ENCODE results near the gene CELF1.

The CELF1 gene

DNA sequence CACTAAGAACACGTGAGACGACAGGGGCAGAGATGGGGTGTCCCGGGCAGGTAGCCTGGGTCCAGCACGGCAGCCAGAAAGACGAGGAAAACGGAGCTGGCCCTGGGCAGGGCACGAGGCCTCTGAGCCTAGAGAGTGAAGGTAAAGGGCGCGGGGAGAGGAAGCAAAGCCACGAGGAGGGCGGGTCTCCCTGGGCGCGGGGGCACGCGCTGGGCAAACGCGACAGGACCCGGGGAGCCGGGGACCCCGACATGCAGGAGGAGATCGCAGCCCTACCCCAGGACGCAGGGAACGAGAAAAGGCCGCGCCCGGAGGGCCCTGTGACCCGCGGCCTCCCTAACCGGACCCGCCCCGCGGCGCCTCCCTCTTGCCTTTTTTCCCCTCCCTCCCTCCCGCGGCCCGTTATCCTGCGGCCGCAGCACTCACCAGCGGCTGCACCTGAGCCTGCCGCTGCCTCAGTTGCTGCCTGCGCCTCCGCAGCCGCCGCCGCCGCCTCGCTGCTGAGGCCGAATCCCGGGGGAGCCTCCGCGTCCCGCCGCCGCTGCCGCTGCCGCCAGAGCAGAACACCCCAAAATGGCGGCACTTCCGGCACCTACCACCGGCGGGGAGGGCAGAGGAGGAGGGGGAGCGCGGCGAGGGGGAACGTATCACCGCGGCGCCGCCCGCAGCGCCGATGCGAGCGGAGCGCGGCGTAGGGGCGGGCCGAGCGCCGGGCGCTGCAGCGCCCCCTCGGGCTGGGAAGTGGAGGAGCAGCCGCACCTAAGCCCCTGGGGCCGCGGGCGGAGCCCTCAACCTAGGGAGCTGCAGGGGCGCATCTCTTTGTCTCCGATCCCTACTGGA lies at the start of gene CELF1:
Gene CELF1 (minus strand): TSS at position 567 of the 840 bp plus-strand sequence. CDS start 53,609 bp downstream, outside the sequence.
- peak; percentile 93 for DNase-seq (ENCODE audit: low spot score)

DNA sequence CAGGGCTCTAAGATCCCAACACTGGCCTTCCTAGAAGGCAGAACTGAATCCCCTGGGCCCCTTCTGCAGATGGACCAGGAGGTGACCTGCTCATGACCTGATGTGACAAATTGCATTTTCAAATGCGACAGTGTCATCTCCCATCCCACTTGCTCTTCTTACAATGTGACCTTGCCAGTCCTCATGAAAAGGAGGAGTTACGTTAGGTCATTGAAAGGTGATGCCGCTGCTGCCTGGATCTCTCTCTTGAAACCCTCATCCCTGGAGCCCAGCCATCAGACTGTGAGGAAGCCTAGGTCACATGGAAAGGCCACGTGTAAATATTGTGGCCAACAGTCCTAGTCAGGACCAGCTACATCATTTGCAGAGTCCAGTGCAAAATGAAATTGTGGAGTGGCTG lies 47.0 kb upstream of the CELF1 start:
- DNase-seq (ENCODE audit: low spot score) = no peak

DNA sequence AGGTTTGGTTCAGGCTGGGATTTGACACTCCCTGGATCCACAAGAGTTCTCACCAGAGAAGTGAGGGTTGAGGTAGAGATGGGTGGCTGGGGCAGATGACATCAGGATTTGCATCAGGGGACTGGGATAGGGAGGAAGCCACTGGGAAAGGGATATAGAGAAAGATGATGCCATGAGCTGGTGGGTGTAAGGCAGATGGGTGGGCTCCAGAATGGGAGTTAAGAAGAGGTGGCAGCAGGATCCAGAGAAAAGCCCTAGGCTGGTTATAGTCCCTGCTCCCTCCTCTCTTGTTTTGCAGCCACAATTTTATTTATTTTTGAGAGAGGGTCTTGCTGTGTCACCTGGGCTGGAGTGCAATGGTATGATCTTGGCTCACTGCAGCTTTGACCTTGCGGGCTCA lies 43.0 kb upstream of the CELF1 start:
- no peak for DNase-seq (ENCODE audit: low spot score)

DNA sequence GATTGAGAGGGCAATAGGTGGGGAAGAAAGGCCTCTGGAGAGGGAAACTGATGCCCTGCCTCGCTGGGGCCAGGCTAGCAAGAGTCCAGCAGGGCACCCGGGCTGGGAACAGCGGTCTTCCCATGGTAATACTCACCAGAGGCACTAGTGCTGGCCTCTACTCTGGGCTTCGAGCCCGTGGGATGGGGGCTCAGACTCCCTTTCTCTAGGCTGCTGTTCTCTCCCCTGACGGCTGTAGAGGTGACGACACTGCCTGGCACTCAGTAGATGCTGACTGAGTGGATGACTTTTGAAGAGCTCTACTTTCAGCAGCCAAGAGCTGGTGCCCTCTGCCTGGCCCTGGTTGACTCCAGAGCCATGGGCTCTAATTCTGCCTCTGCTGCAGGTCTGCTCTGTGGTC lies 42.1 kb upstream of the CELF1 start:
- no peak for DNase-seq (ENCODE audit: low spot score)

DNA sequence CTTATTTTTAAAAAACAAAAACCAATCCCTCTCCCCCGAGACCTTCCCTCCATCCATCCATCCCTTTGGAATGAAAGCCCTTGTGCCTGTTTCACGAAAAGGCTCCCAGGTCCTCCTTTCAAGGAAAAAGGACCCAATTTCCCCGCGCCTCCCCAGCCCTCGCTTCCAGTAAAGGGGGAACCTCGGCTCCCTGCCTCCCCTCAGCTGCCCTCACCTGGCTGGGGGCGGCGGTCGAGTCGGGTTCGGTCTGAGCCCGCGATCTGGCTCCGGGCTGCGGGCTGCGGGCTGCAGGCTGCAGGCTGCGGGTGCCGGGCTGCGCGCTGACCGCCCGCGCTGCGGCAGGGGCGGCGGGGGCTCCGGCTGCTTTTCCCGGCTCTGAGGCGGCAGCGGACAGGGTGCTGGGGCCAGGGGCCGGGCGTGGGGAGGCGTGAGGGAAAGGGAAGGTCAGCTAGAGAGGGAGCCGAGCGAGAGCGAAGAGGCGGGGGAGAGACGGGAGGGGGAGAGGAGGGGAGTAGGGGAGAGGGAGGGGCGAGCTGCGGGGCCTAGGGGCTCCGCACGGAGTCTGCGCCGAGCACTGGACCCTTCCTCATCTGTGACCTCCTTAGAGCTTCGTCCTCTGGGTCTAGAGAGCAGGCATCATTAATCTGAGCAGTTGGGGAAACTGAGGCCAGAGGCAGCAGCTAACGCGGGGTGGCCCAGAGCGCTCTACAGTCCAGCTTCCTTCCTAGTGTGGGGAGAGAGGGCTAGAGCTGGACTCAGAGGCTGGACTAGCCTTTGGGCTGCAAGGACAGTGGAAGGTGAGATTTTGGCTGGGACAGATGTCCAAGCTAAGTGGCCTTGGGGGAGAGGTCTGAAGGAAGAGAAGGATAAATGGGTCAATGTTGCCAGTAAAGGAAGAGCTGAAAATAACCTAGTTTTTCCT lies 41.3 kb upstream of the CELF1 start, which contains the start of gene C1QTNF4:
Gene C1QTNF4 (minus strand): TSS at position 478 of the 922 bp plus-strand sequence. CDS start 3,601 bp downstream, outside the sequence.
- no peak for DNase-seq (ENCODE audit: low spot score)

DNA sequence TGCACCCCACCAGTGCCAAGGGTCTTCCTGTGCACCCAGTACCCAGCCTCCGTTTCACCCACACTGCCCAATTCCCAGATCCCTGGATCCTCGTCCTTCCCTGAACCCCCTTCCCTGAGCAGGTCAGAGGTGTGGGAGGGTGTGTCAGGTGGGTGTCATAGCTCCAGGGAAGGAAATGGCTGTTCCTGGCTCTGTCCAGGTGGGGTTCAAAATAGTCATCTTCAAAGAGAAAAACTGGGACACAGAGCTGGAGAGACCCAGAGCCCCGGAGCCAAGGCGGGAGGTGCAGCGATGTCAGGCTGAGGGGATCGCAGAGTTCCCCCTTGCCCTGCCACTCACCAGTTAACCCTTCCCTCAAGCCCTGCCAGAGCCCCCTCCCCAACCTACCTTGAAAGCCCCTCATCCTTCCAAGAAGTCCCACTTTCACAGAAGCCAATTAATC lies 40.6 kb upstream of the CELF1 start:
- DNase-seq (ENCODE audit: low spot score) = no peak

DNA sequence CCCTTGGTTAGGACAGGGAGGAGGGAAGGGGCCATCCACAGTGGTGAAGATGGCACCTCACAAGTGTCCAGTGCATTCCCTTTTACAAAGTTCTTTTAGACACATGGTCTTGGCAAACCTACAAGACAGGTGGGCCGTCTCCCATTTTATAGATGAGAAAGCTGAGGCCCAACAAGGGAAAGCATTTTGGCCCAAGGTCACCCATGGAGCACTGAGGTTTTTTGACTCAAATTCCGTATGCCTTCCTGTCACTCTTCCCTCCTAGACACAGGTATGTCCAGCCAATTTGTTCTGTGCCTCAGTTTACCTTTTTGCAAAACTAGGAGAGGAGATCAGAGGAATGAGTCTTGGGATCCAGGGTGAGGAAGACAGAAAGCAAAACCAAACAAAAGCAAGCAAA lies 40.0 kb upstream of the CELF1 start:
- no peak for DNase-seq (ENCODE audit: low spot score)

DNA sequence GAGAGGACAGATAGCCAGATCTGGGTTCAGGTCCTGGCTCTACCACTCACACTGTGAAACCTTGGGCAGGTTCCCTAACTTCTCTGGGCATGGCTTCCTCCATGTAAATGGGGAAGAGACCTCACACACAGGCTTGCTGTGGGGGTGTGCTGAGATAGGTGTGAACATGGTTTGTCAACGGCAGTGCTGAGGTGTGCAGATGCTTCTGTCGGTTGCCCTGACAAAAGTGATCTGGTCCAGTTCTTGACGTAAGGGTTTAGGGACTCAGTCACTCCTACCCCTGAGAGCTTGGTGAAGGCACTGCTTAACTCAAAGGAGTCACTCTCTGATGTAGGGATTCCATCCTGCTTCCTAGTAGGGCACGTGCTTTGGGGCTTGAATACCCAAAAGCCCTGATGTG lies 39.3 kb upstream of the CELF1 start:
- no peak for DNase-seq (ENCODE audit: low spot score)

DNA sequence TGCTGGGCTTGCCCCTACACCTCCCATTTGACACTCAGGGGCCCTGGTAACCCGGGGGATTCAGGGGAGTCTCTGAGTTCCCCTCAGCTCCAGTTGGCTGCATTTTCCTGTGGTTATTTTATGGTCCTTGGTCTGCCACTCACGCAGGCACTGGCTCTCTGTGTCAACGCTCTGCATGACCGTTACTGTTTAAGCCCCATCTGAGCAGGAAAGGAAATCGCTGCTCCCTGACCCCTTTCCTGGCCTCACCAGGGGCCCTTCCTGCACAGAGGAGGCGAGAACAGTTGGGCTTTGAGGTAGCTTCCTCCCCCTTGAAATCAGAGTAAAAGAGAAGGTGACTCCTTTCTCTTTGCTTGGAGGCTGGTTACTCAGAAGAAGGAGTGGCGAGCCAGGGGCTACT lies 38.8 kb upstream of the CELF1 start:
- DNase-seq (ENCODE audit: low spot score) = no peak

DNA sequence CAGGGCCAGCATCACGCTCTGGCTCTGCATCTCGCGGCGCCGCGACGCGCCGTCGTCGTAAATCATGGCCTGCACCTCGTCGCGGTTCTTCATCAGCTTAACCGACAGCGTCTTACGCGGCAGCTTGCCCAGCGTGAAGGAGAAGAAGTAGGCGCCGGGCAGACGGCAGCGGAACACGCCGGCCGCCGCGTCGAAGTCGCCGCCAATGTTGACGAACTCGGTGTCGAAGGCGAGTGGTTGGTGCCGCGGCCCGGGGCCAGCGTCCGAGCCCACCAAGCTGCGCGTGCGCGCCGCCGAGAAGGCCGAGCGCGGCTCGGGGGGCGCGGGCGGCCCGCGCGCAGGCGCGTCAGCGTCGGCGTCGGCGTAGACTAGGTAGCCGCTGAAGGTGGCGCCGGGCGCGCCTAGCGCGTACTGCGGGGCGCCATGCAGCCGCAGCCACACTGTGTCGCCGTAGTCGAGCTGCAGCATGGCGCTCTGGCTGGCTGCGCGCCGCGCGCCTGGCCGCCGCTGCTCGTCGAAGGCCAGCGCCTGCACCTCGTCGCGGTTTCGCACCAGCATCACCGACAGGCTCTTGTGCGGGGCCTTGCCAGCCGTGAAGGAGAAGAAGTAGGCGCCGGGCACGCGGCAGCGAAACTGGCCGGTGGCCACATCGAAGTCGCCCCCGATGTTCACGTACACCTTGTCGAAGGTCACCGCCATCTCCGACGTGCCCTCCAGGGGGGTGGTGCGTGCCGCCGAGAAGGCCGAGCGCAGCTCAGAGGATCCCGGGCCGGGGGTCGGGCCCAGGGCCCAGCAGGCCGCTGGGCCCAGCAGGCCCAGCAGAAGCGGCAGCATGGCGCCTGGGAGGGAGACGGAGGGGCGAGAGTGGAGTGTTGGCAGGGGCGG lies 37.3 kb upstream of the CELF1 start:
- no peak for DNase-seq (ENCODE audit: low spot score)

DNA sequence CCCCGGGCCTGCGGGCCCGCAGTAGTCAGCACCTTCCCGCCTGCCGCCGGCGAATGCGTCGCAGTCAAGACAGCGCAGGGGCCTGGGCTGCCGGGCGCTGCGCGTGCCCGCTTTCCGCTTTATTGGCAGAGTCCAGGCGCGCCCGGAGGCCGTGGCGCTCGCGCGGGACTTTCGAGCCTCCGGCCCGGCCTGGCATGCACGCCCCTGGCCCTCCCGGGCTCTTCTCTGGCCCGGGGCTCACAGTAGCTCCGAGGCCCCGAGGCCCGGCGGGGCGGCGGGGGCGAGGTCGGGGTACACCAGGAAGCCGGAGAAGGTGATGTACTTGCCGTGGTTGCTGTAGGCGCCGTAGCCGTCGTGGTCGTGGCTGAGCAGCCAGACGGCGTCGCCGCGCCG lies 36.6 kb upstream of the CELF1 start:
- no peak for DNase-seq (ENCODE audit: low spot score)

DNA sequence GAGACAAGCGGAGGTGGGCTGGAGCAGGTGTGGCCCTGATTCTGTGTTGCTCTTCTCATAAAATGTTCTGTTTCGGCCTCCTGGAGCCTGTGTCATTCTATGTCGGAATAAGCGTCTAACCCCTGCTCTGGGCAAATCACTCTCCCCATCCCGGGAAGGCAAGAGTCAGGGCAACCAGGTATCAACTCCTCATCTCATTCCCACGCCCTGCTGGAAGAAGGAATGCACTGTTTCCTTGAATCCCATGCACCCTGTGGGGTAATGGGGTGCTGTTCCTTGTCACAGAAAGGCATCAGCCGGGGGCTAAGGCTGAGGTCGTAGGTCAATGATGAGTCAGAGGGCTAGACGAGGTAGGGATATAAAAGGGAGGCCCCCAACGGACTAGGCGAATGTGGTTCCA lies 36.2 kb upstream of the CELF1 start:
- DNase-seq (ENCODE audit: low spot score) = no peak

DNA sequence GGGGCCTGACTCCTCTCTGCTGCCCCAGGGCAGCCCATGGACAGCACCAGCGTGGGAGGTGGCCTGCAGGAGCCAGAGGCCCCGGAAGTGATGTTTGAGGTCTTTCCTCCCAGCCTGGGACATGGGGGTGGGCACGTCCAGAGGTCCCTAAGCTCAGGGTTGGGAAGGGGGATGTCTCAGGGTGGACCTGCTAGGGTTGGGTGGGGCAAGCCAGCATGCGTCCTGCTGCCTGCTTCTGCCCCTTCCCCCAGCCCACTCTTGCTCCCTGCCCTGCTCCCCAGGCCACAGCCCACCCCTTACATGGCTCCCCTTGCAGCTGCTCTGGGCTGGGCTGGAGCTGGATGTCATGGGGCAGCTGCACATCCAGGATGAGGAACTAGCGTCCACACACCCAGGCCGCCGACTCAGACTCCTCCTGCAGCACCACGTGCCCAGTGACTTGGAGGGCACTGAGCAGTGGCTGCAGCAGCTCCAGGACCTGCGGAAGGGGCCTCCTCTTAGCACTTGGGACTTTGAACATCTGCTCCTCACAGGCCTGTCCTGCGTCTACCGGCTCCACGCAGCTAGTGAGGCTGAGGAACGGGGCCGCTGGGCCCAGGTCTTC lies 34.9 kb upstream of the CELF1 start:
- DNase-seq (ENCODE audit: low spot score) = no peak

DNA sequence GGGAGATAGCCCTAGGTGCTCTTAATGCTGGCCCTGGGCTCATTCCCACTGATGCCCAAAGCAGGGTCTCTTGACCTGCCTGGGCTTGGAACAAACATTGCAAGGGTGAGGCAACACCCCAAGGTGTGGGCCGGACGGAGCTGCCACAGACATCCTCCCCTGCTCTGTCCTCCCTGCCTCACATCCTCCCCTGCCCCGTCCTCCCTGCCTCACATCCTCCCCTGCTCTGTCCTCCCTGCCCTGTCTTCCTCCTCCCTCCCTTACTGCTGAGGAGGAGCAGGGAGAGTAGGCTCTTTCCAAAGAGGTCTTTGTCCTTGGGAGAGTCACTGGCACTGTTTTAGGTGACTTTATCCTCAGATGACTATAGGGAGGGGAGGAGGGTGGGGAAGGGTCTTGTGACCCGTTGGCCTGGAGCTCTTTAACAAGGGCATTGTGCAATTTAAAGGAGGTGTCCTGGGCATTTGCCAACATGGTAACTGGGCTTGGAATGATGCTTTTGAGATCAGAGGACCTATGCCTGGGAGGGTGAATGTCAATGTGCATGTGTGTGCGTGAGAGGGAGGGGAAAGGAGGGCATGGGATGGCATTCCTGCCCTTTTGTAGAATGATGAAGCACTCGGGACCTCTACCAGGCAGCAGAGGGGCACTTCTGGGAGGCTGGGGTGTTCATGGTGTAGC lies 34.2 kb upstream of the CELF1 start:
- DNase-seq (ENCODE audit: low spot score) = no peak

DNA sequence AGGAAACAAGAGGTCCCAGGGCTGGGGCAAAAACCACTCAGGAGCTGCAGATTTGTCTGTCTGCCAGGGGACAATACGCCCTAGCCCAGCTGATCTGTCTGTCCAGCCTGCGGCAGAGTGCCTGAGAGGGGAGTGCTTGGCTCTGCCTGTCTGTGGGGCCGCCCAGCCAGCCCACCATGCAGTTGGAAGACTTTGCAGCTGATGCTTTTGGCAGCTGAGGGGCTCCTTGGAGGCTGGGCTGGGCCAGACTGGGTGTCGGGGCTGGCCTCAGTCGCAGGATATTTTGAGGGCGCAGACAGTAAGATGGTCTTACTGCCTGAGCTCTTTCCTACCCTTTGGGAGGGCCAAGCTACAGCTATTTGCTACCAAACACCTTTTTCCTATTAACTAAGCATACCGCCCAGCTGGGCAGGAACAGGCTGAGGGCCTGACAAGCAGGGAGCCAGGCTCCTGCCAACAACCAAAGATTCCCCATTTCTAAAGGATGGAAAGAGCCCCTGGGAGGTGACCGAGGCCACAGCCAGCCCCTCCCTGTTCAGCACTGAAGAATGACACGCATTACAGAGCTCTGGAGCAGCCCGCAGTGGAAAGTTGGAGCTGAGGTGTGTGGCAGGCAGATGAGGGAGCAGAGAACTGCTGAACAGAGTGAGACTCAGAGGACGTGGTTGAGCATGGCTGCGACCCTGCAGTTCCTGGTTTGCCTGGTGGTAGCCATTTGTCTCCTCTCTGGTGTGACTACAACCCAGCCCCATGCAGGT lies 33.3 kb upstream of the CELF1 start, which contains the start of gene FAM180B:
Gene FAM180B (plus strand): TSS at position 581 of the 758 bp plus-strand sequence. CDS start 91 bp downstream, at position 672.
- DNase-seq (ENCODE audit: low spot score) = no peak

DNA sequence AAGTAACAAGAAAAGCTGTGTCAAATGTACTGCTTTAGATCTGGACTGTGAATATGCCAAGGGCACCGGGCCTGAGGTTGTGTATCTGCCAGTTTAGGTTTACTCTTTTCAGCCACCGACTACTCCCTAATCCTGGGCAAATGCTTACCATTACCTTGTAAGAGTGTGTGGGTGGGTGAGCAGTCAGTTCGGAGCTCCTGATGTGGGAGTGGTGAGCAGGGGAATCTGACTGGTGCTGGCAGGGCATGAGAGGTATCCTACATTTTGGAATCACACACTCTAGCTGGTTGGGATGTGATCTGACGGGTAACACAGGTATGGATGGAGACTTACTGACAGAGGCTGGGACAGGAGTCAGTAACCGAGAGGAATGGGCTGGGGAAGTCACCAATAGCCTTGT lies 30.9 kb upstream of the CELF1 start:
- no peak for DNase-seq (ENCODE audit: low spot score)

DNA sequence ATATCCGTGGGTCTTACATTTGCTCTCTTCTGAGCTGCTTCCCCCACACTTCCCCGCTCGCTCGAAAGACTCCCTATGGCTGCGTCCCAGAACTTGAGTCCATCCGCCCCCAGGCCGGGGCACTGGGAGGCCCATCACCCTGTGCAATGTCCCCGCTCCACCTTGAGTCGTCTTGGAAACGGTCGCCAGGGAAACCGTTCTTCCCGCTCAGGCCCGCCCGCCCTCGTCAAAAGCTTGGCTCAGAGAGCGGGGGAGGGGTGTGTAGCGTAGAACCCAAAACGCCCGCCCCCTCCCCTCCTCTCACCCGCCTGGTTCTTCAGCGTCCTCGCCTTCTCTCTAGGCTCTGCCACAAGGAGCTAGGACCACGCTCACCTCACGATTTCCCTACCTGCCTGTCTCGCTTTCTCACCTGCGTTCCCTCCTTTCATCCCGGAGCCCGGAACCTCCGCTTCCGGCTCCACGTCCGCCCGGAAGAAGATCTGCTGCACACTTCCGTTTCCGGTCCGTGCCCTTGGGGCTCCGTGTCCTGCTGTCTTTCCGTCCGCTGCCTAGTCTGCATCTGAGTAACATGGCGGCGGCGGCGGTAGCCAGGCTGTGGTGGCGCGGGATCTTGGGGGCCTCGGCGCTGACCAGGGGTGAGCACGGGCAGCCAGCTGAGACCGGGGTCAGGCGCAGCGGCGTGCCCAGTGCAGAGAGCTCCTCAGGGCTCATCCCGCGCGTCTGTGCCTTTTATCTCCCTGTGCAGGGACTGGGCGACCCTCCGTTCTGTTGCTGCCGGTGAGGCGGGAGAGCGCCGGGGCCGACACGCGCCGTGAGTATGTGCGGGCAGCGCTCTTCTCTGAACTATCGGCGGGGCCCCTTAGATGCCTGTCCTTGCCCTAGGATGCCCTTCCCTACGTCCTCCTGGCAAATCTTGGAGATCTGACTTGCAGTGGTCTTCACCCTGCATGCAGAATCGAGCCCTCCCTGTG lies 25.9 kb upstream of the CELF1 start, which contains the start of the genes KBTBD4 and NDUFS3:
Gene KBTBD4 (minus strand): TSS at position 447 of the 971 bp plus-strand sequence. CDS start 19 bp downstream, at position 428.
Gene NDUFS3 (plus strand): TSS at position 551 of the 971 bp plus-strand sequence. CDS start 18 bp downstream, at position 569.
- DNase-seq (ENCODE audit: low spot score) = peak; percentile 91

DNA sequence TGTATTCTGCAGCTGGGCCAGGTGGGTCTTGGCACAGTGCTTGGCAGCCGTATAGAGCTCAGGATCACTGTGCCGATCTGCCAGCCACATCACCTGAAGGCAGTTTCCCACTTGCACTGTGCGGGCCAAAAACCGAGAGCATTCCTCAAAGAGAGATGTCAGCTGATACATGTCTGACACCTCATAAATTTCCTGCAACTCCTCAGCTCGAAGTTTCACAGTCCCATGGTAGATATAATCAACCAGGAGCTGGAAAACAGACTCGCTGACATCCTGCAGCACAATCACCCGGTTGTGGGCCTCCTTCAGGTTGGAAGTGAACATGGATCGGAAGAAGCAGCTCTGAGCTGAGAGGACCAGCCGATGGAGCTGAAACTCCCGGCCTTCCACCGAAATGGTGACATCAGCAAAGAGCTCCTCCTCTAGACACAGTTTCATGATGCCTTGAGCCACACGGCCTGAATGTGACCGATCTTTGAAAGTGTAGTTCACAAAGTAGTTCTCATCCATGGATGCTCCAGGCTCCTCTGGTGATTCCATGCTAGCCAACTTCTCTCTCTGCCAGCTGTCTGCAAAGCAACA lies 24.6 kb upstream of the CELF1 start:
- no peak for DNase-seq (ENCODE audit: low spot score)

All from hematopoietic multipotent progenitor cell treated with erythropoietin and hydrocortisone succinate and interleukin-3 and kit ligand, for 15 days (in vitro differentiated cells).